Transverse colon (tissue), 4 donors: ENCODE results near the gene FUT7. TPM values are rescaled to one million over a fixed set of nuclear protein-coding genes. Genes with fewer than 3 reads are reported as not detected.
A peak's percentile ranks its signal among the peaks of the same experiment; 100 is the strongest.

Experiments used
- DNase-seq: peaks from one replicate; pipeline ENCODE4 v3.0.0-alpha.2; 2019
- H3K27ac ChIP-seq, 4 donors: fragments of 200-600 bp; sonication (generic); 2 replicates each; pipeline ENCODE4 v1.5.1; 2016 to 2018; ENCODE audit warnings: inconsistent platforms in 4 of 4
- H3K27me3 ChIP-seq: fragments of 200-600 bp; sonication (generic); 2 replicates; pipeline ENCODE4 v1.5.1; 2017; ENCODE audit warnings: inconsistent platforms
- H3K36me3 ChIP-seq, 4 donors: fragments of 200-600 bp; sonication (generic); 2 replicates each; pipeline ENCODE4 v1.5.1; 2017 to 2019; ENCODE audit warnings: inconsistent platforms in 4 of 4
- H3K4me1 ChIP-seq, 4 donors: fragments of 200-600 bp; sonication (generic); 2 replicates each; pipeline ENCODE4 v1.5.1; 2017 to 2020; ENCODE audit warnings: inconsistent platforms in 4 of 4
- H3K4me3 ChIP-seq, 4 donors: fragments of 200-600 bp; sonication (generic); 1 replicate in 1 of 4; 2 replicates in 3 of 4; pipeline versions ENCODE4 v1.5.1 to v1.6.1; 2017 to 2019; ENCODE audit warnings: inconsistent platforms in 4 of 4
- H3K9me3 ChIP-seq, 2 donors: fragments of 200-600 bp; sonication (generic); 2 replicates each; pipeline ENCODE4 v1.5.1; 2017 to 2019; ENCODE audit warnings: inconsistent platforms in 2 of 2
- CTCF ChIP-seq, 5 experiments: fragments of 200-600 bp in 3 of 5; fragments of 450-650 bp in 2 of 5; sonication (generic) in 3 of 5; IDR thresholded peaks; 1 replicate in 2 of 5; 2 replicates in 3 of 5; pipeline ENCODE4 v1.5.1; 2016 to 2017; ENCODE audit warnings: antibody characterized with exemption in 5 of 5, inconsistent platforms in 3 of 5, mild to moderate bottlenecking in 2 of 5, moderate library complexity in 1 of 5
- EP300 ChIP-seq: sonication (generic); formaldehyde crosslinking; IDR thresholded peaks from one replicate; pipeline ENCODE4 v1.6.1; 2017; ENCODE audit warnings: antibody characterized with exemption, low read depth
- POLR2A ChIP-seq: fragments of 450-650 bp; IDR thresholded peaks from one replicate; pipeline ENCODE4 v1.6.1; 2016; ENCODE audit warnings: antibody characterized with exemption, mild to moderate bottlenecking, moderate library complexity
- POLR2AphosphoS5 ChIP-seq, 3 donors: sonication (generic); formaldehyde crosslinking; IDR thresholded peaks; one replicate each; pipeline ENCODE4 v1.6.1; 2016; ENCODE audit warnings: antibody characterized with exemption in 3 of 3
- WGBS, 2 donors: methylation state at CpG; one replicate each; pipeline ENCODE4 v1.1.5; 2018; ENCODE audit warnings: low coverage in 1 of 2; 5-methylcytosine and 5-hydroxymethylcytosine counted together
- in situ Hi-C, 4 donors: fragments of 200-750 bp; cut with MboI; loops; one replicate each; pipeline versions ENCODE4 v1.15.0 to v1.15.1; 2017; ENCODE audit warnings: low sequenced_read_pairs in 3 of 4, low pct_ligation_motif_present in 1 of 4, low pct_unique_long_range_greater_than_20kb in 1 of 4
- intact Hi-C: fragments of 100-400 bp; cut with DNase I; formaldehyde crosslinking; loops from one replicate; pipeline ENCODE4 v1.15.1; 2023; ENCODE audit warnings: low total_unique reads
- total RNA-seq, 4 donors: library from RNA; depleted of rRNA; stranded (reverse); fragments of >200 nt; gene quantifications; one replicate each; pipeline ENCODE4 v1.1.0, GENCODE V29; 2016

FUT7 gene
- total RNA-seq, 4 donors from 2014 or later, result not detected

- no peaks in the 10 kb centered on the region for H3K9me3 ChIP-seq
- no peaks in the 10 kb centered on the region for H3K27me3 ChIP-seq
- intact Hi-C loops (no loop called here), in situ Hi-C loops (loop anchor here in 2 of 4 donors (25.0 kb wide), 1 partner anchor 242 kb away; the partner anchor contains the start of genes CCDC183 (in 2 of the 2) and TMEM141 (in 2 of the 2))
- TF ChIP-seq POLR2AphosphoS5 (IDR thresholded peaks at IDR 0.05) (no peak), EP300 (no peak), CTCF (IDR thresholded peaks at IDR 0.05) (peak; percentile 86 to 95 (median 93)), POLR2A (no peak)
- peak; percentile 86 for DNase-seq
- peak overlapping the region in 2 of 4 donors; percentile 61 to 72 for H3K4me3 ChIP-seq
- peaks cover 16 to 55% (median 39%) of the 10 kb centered on the region in 4 donors for H3K4me1 ChIP-seq
- no peaks in the 10 kb centered on the region for H3K36me3 ChIP-seq
- 22 to 67% methylated on average over 2 to 18 of the region's 19 CpGs for whole genome bisulfite sequencing, 2 donors
- H3K27ac ChIP-seq, result peak overlapping the region; percentile 65 to 77 (median 70)
Observed at GRCh38 chr9:137029058-137029936, 2.6 kb downstream of the FUT7 start.

GRCh38 chr9:137028263-137029057, 3.4 kb downstream of the FUT7 start:
- peaks cover 16 to 55% (median 38%) of the 10 kb centered on the region in 4 donors for H3K4me1 ChIP-seq
- H3K9me3 ChIP-seq, result no peaks in the 10 kb centered on the region
- H3K4me3 ChIP-seq, result peak overlapping the region; percentile 41 to 72 (median 59)
- H3K27me3 ChIP-seq, result no peaks in the 10 kb centered on the region
- peak overlapping the region; percentile 65 to 77 (median 70) for H3K27ac ChIP-seq
- intact Hi-C loops (no loop called here), in situ Hi-C loops (loop anchor here in 2 of 4 donors (25.0 kb wide), 1 partner anchor 241 kb away; the partner anchor contains the start of genes CCDC183 (in 2 of the 2) and TMEM141 (in 2 of the 2))
- TF ChIP-seq CTCF (IDR thresholded peaks at IDR 0.05) (peak in 3 of 5 experiments; percentile 11 to 43 (median 27)), POLR2AphosphoS5 (IDR thresholded peaks at IDR 0.05) (no peak), POLR2A (no peak)
- WGBS, 2 donors, result 1% methylated on average over 50 of the region's 98 CpGs; no CpG with 5 or more reads in 1 of the 2 donors
- no peaks in the 10 kb centered on the region for H3K36me3 ChIP-seq
- DNase-seq, result peak; percentile 83

- Histone ChIP-seq H3K27ac (peak within 1 kb of the TSS; percentile 65 to 77 (median 70)), H3K4me1 (peaks cover 16 to 63% (median 45%) of the 10 kb centered on the region in 4 donors), H3K27me3 (no peaks in the 10 kb centered on the region), H3K4me3 (peak within 1 kb of the TSS; percentile 41 to 72 (median 59)), H3K9me3 (no peaks in the 10 kb centered on the region), H3K36me3 (no peaks in the 10 kb centered on the region)
- in situ Hi-C loops, result loop anchor here in 2 of 4 donors (25.0 kb wide), 1 partner anchor 240 kb away; the partner anchor contains the start of genes CCDC183 (in 2 of the 2) and TMEM141 (in 2 of the 2)
- DNase-seq, result no peak
- 12% methylated on average over 32 of the region's 95 CpGs; no CpG with 5 or more reads in 1 of the 2 donors for WGBS, 2 donors
- TF ChIP-seq POLR2A (no peak), CTCF (IDR thresholded peaks at IDR 0.05) (no peak), EP300 (no peak), POLR2AphosphoS5 (IDR thresholded peaks at IDR 0.05) (no peak)
- intact Hi-C loops, result no loop called here
Observed at GRCh38 chr9:137027369-137028262, 4.3 kb downstream of the FUT7 start, which contains the start of gene ABCA2. Gene ABCA2 (minus strand): TSS chr9:137028237. CDS start chr9:137028140, 97 bp downstream.
